H1 (cell line): ENCODE data around the gene TRDMT1. TPM values are rescaled to one million over a fixed set of nuclear protein-coding genes. Genes with fewer than 3 reads are reported as not detected.

ENCODE experiments used
- CTCF ChIA-PET: fragments of 300-600 bp; sonication (Branson Sonifier 250); formaldehyde crosslinking; loops from one replicate; lab custom pipeline; 2021; ENCODE audit not compliant: partially characterized antibody; lab: Charles Lee
- POLR2A ChIA-PET: fragments of 300-600 bp; sonication (Branson Sonifier 250); formaldehyde crosslinking; loops from one replicate; lab custom pipeline; 2021; ENCODE audit warnings: inconsistent platforms; ENCODE audit not compliant: partially characterized antibody; lab: Charles Lee
- DNase-seq, 2 experiments: peaks; one replicate each; pipeline versions ENCODE4 v3.0.0 to v3.0.0-alpha.2; 2010 to 2022; ENCODE audit warnings: low spot score in 2 of 2, low read depth in 1 of 2, mixed read lengths in 1 of 2
- FAIRE-seq: peaks from 2 replicates; lab custom pipeline; 2011; peaks lifted over from hg19 to GRCh38; lab: Jason Lieb, UNC
- H2AFZ ChIP-seq: 2 replicates; pipeline ENCODE4 v1.8.1; 2012; ENCODE audit warnings: low read length, inconsistent platforms
- H2AK5ac ChIP-seq: 2 replicates; pipeline ENCODE4 v1.6.1; 2013; ENCODE audit warnings: low read depth, low read length
- H2BK120ac ChIP-seq: replicated peaks from 2 replicates; pipeline ENCODE3; 2013; ENCODE audit warnings: low read depth, low read length, inconsistent platforms
- H2BK12ac ChIP-seq: 2 replicates; pipeline ENCODE4 v1.6.1; 2013; ENCODE audit warnings: low read depth, low read length
- H2BK15ac ChIP-seq: 2 replicates; pipeline ENCODE4 v1.6.1; 2013; ENCODE audit warnings: low read length
- H2BK20ac ChIP-seq: 2 replicates; pipeline ENCODE4 v1.6.1; 2013; ENCODE audit warnings: low read length
- H2BK5ac ChIP-seq: 2 replicates; pipeline ENCODE4 v1.6.1; 2013; ENCODE audit warnings: low read depth, low read length
- H3K14ac ChIP-seq: 2 replicates; pipeline ENCODE4 v1.6.1; 2013; ENCODE audit warnings: inconsistent platforms; ENCODE audit not compliant: insufficient read length
- H3K18ac ChIP-seq: 2 replicates; pipeline ENCODE4 v1.6.1; 2013; ENCODE audit warnings: low read length; ENCODE audit errors: extremely low read depth
- H3K23ac ChIP-seq: 2 replicates; pipeline ENCODE4 v1.6.1; 2013; ENCODE audit warnings: inconsistent platforms; ENCODE audit not compliant: insufficient read length
- H3K23me2 ChIP-seq: 2 replicates; pipeline ENCODE4 v1.6.1; 2013; ENCODE audit warnings: low read depth, low read length
- H3K27ac ChIP-seq: 2 replicates; pipeline ENCODE4 v1.6.1; 2011; ENCODE audit warnings: low read depth, low read length, inconsistent platforms
- H3K27me3 ChIP-seq, 4 experiments: replicated peaks in 1 of 4; 1 replicate in 1 of 4; 2 replicates in 3 of 4; pipeline versions ENCODE4 v1.6.1 to v1.8.1; 2011 to 2013; ENCODE audit warnings: low read length in 3 of 4, mild to moderate bottlenecking in 3 of 4, inconsistent platforms in 2 of 4, mixed read lengths in 2 of 4, moderate library complexity in 1 of 4; ENCODE audit not compliant: control insufficient read depth in 3 of 4, insufficient read depth in 3 of 4; ENCODE audit errors: extremely low read depth in 1 of 4
- H3K36me3 ChIP-seq, 4 experiments: 2 replicates each; pipeline versions ENCODE4 v1.6.1 to v1.8.1; 2011 to 2013; ENCODE audit warnings: mild to moderate bottlenecking in 4 of 4, low read length in 3 of 4, moderate library complexity in 2 of 4, control low read depth in 1 of 4, inconsistent platforms in 1 of 4; ENCODE audit not compliant: insufficient read depth in 4 of 4, control insufficient read depth in 2 of 4
- H3K4ac ChIP-seq: replicated peaks from 2 replicates; pipeline ENCODE3; 2013; ENCODE audit warnings: low read length, low read depth, mixed read lengths, inconsistent platforms; ENCODE audit not compliant: insufficient read length
- H3K4me1 ChIP-seq, 4 experiments: replicated peaks in 1 of 4; 1 replicate in 1 of 4; 2 replicates in 3 of 4; pipeline versions ENCODE4 v1.6.1 to v1.8.1; 2011 to 2013; ENCODE audit warnings: low read length in 3 of 4, inconsistent platforms in 2 of 4, mixed read lengths in 1 of 4; ENCODE audit not compliant: insufficient read depth in 4 of 4, control insufficient read depth in 3 of 4
- H3K4me2 ChIP-seq, 2 experiments: 2 replicates each; pipeline versions ENCODE4 v1.6.1 to v1.8.1; 2011 to 2013; ENCODE audit warnings: low read depth in 2 of 2, low read length in 2 of 2, control low read depth in 1 of 2, inconsistent platforms in 1 of 2, mild to moderate bottlenecking in 1 of 2; ENCODE audit not compliant: insufficient read depth in 1 of 2
- H3K4me3 ChIP-seq, 4 experiments: fragments of 200-600, 300-600 bp in 1 of 4; sonication (generic), shearing (Covaris generic), sonication (Bioruptor Twin) in 1 of 4; 2 replicates each; pipeline versions ENCODE4 v1.5.1 to v1.8.1; 2011 to 2016; ENCODE audit warnings: low read length in 4 of 4, low read depth in 3 of 4, control low read depth in 2 of 4, inconsistent platforms in 2 of 4, mild to moderate bottlenecking in 2 of 4, mixed read lengths in 1 of 4, moderate library complexity in 1 of 4; ENCODE audit not compliant: insufficient read depth in 2 of 4; ENCODE audit errors: extremely low read depth in 1 of 4
- H3K56ac ChIP-seq: replicated peaks from 2 replicates; pipeline ENCODE3; 2013; ENCODE audit warnings: low read depth, mild to moderate bottlenecking, mixed read lengths, low read length, inconsistent platforms; ENCODE audit not compliant: insufficient read length
- H3K79me1 ChIP-seq: 2 replicates; pipeline ENCODE4 v1.6.1; 2013; ENCODE audit warnings: low read depth, low read length, control low read depth
- H3K79me2 ChIP-seq, 2 experiments: 2 replicates each; pipeline versions ENCODE4 v1.6.1 to v1.8.1; 2012 to 2013; ENCODE audit warnings: low read length in 2 of 2, mild to moderate bottlenecking in 2 of 2, inconsistent platforms in 1 of 2; ENCODE audit not compliant: insufficient read depth in 2 of 2, control insufficient read depth in 1 of 2
- H3K9ac ChIP-seq, 4 experiments: replicated peaks in 1 of 4; 1 replicate in 1 of 4; 2 replicates in 3 of 4; pipeline versions ENCODE4 v1.6.1 to v1.8.1; 2011 to 2013; ENCODE audit warnings: low read depth in 3 of 4, low read length in 3 of 4, control low read depth in 2 of 4, mild to moderate bottlenecking in 2 of 4, moderate library complexity in 2 of 4, inconsistent platforms in 1 of 4; ENCODE audit errors: extremely low read depth in 1 of 4
- H3K9me3 ChIP-seq, 2 experiments: 2 replicates each; pipeline versions ENCODE4 v1.6.1 to v1.8.1; 2012 to 2013; ENCODE audit warnings: mild to moderate bottlenecking in 2 of 2, moderate library complexity in 2 of 2, control low read depth in 1 of 2, inconsistent platforms in 1 of 2, low read depth in 1 of 2, low read length in 1 of 2, mixed read lengths in 1 of 2; ENCODE audit not compliant: insufficient read depth in 2 of 2
- H4K20me1 ChIP-seq, 2 experiments: replicated peaks in 1 of 2; 2 replicates each; pipeline versions ENCODE3 to v1.8.1; 2011 to 2013; ENCODE audit warnings: inconsistent platforms in 2 of 2, low read length in 2 of 2, mild to moderate bottlenecking in 1 of 2; ENCODE audit not compliant: insufficient read depth in 2 of 2, control insufficient read depth in 1 of 2
- H4K5ac ChIP-seq: 2 replicates; pipeline ENCODE4 v1.6.1; 2013; ENCODE audit warnings: low read length, low read depth, mixed read lengths, inconsistent platforms; ENCODE audit not compliant: insufficient read length
- H4K8ac ChIP-seq: 2 replicates; pipeline ENCODE4 v1.8.0; 2013; ENCODE audit warnings: mild to moderate bottlenecking, moderate library complexity, low read length, inconsistent platforms; ENCODE audit not compliant: insufficient read depth; ENCODE audit errors: extremely low read depth
- H4K91ac ChIP-seq: replicated peaks from 2 replicates; pipeline ENCODE3; 2013; ENCODE audit warnings: low read length, mixed read lengths, inconsistent platforms; ENCODE audit not compliant: insufficient read length
- BACH1 ChIP-seq: IDR thresholded peaks from 2 replicates; pipeline ENCODE4 v1.6.1; 2012; ENCODE audit warnings: low read length, improper control_type of control experiment
- CTCF ChIP-seq, 3 experiments: IDR thresholded peaks; 1 replicate in 2 of 3; 2 replicates in 1 of 3; pipeline versions ENCODE4 v1.5.1 to v1.6.1; 2011; ENCODE audit warnings: low read length in 3 of 3, mild to moderate bottlenecking in 3 of 3, inconsistent platforms in 2 of 3, low read depth in 1 of 3, moderate library complexity in 1 of 3; ENCODE audit not compliant: insufficient read depth in 1 of 3; ENCODE audit errors: control extremely low read depth in 1 of 3
- EGR1 ChIP-seq: IDR thresholded peaks from 2 replicates; pipeline ENCODE4 v1.6.1; 2011; ENCODE audit warnings: low read depth, low read length, borderline replicate concordance
- FOSL1 ChIP-seq: IDR thresholded peaks from 2 replicates; pipeline ENCODE4 v1.6.1; 2011; ENCODE audit warnings: mild to moderate bottlenecking, low read depth, low read length, moderate library complexity; ENCODE audit not compliant: insufficient read depth
- PHF8 ChIP-seq: fragments of 200-600 bp; sonication (generic); conservative IDR thresholded peaks from 2 replicates; pipeline ENCODE4 v1.7.1; 2012; ENCODE audit warnings: low read depth, mild to moderate bottlenecking, inconsistent platforms, low read length, moderate library complexity
- RFX5 ChIP-seq: IDR thresholded peaks from 2 replicates; pipeline ENCODE4 v1.6.1; 2011; ENCODE audit warnings: low read depth, low read length, improper control_type of control experiment, borderline replicate concordance
- TAF1 ChIP-seq: IDR thresholded peaks from 2 replicates; pipeline ENCODE4 v1.6.1; 2011; ENCODE audit warnings: mild to moderate bottlenecking, low read depth, low read length
- WGBS, 2 experiments: shearing (Covaris generic) in 1 of 2; methylation state at CpG; one replicate each; pipeline versions ENCODE4 v1.1.6 to v1.1.7; 2013 to 2015; ENCODE audit warnings: low lambda C conversion rate in 2 of 2, mixed read lengths in 2 of 2, inconsistent platforms in 1 of 2, low coverage in 1 of 2, missing lambda C conversion rate in 1 of 2; ENCODE audit not compliant: insufficient replicate concordance in 2 of 2, insufficient coverage in 1 of 2, insufficient read length in 1 of 2; ENCODE audit errors: extremely low coverage in 1 of 2, missing lambda C conversion rate in 1 of 2; 5-methylcytosine and 5-hydroxymethylcytosine counted together
- polyA plus RNA-seq, 7 experiments: library from polyadenylated mRNA; depleted of rRNA in 3 of 7; stranded (reverse) in 5 of 7; unstranded in 2 of 7; fragments of >200 nt in 5 of 7; fragments of 200-250 nt in 2 of 7; gene quantifications; 1 replicate in 5 of 7; 2 replicates in 1 of 7; 4 replicates in 1 of 7; pipeline versions ENCODE4 v1.2.1 to v1.2.3, GENCODE V29; 2011 to 2013; ENCODE audit warnings: missing spikeins in 2 of 7, mixed read lengths in 2 of 7
- total RNA-seq: library from RNA; stranded (reverse); fragmentation: NEBNext Ultra II Directional; extraction: Animal tissue kit (Norgen Biotek cat#: 25700); gene quantifications from 2 replicates; pipeline ENCODE4 v1.2.1, GENCODE V29; 2021

The TRDMT1 gene
- total and polyA plus RNA-seq, 2 of the 8 experiments (the other 6 are each of a cell fraction or from before 2014, with no cell fraction given), result 7.4 to 21.4 TPM

DNA sequence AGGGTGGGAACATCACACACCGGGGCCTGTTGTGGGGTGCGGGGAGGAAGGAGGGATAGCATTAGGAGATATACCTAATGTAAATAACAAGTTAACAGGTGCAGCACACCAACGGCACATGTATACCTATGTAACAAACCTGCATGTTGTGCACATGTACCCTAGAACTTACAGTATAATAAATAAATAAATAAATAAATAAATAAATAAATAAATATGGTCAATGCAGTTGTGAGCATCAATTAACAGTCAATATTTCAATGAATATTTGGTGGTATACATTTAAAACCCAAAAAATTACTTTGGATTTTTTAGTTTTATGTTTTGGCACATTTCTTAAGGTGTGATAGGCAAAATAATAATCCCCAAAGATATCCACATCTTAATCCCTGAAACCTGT is 15.6 kb downstream of the TRDMT1 start:
- Histone ChIP-seq H4K5ac (no peak overlapping the region), H3K23ac (no peak overlapping the region), H3K18ac (no peak overlapping the region), H2BK120ac (no peak overlapping the region), H4K91ac (no peak overlapping the region), H2AK5ac (no peak overlapping the region), H3K27me3 (no peaks in the 10 kb centered on the region), H3K4me2 (no peak overlapping the region), H2AFZ (no peak overlapping the region), H3K9me3 (no peaks in the 10 kb centered on the region), H3K4ac (no peak overlapping the region), H3K4me3 (no peak overlapping the region), H2BK5ac (no peak overlapping the region), H2BK15ac (no peak overlapping the region), H3K14ac (no peak overlapping the region), H2BK20ac (no peak overlapping the region), H4K8ac (no peak overlapping the region), H2BK12ac (no peak overlapping the region), H3K56ac (no peak overlapping the region), H3K4me1 (peaks cover 0 to 1% (median 0%) of the 10 kb centered on the region in 4 experiments; a peak in 3 of 7 replicates), H3K27ac (no peak overlapping the region), H3K23me2 (no peaks in the 10 kb centered on the region), H3K79me2 (peaks cover 0 to 50% of the 10 kb centered on the region in 2 experiments; a peak in 3 of 4 replicates), H3K9ac (no peak overlapping the region), H3K36me3 (no peaks in the 10 kb centered on the region), H4K20me1 (no peaks in the 10 kb centered on the region), H3K79me1 (0 out of 2 replicates have a peak, but pooled peaks cover under 1% of the 10 kb centered on the region)
- ChIA-PET POLR2A (no interaction called here), CTCF (no interaction called here)
- TF ChIP-seq PHF8 (no peak), CTCF (IDR thresholded peaks at IDR 0.05; ENCODE audit: control extremely low read depth in 1 of 3, insufficient read depth in 1 of 3, low read depth in 1 of 3, low read length in 3 of 3) (no peak), EGR1 (no peak), FOSL1 (no peak), TAF1 (no peak), BACH1 (no peak), RFX5 (no peak)
- DNase-seq (no peak), FAIRE-seq (no peak)
- 96% methylated on average over 3 of the region's 3 CpGs; no CpG with 5 or more reads in 1 of the 2 experiments for WGBS, 2 experiments
